Measurements from ENCODE around the gene ZNF831.

DNA sequence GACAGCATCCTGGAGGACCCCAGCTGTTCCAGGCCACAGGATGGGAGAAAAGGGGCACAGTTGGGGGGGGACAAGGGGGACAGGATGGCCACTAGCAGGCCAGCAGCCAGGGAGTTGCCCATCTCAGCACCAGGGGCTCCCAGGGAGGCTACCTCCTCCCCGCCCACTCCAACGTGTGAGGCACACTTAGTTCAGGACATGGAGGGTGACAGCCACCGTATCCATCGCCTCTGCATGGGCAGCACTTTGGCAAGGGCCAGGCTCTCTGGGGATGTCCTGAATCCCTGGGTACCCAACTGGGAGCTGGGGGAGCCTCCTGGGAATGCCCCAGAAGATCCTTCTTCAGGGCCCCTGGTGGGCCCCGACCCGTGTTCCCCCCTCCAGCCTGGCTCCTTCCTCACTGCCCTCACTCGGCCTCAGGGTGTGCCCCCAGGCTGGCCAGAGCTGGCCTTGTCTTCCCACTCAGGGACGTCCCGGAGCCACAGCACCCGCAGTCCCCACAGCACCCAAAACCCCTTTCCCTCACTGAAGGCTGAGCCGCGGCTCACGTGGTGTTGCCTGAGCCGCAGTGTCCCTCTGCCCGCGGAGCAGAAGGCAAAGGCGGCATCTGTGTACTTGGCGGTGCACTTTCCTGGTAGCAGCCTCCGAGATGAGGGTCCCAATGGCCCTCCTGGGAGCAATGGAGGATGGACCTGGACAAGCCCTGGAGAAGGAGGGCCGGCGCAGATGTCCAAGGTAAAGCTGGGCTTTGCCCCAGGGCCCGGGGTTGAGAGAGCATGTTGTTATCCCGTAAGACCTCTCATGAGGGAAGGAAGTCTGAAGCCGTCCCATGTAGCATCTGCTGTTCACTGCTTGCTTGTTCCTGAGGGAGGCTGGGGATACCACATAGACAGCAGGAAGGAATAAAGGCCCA is 30.7 kb downstream of the ZNF831 start:
- no peak for TF ChIP-seq POLR2A (IDR thresholded peaks at IDR 0.05; ENCODE audit: low read depth, low read length)
- no peak for TF ChIP-seq TAF1 (IDR thresholded peaks at IDR 0.05; ENCODE audit: low read depth, low read length)
- TF ChIP-seq POLR2AphosphoS5 (IDR thresholded peaks at IDR 0.05; ENCODE audit: low read depth, low read length), result no peak
- TF ChIP-seq POU2F2 (IDR thresholded peaks at IDR 0.05; ENCODE audit: low read depth, low read length), result no peak
- TF ChIP-seq SPI1 (IDR thresholded peaks at IDR 0.05; ENCODE audit: low read depth, low read length), result no peak

Data from GM12891 (cell line).